Putamen (tissue), 1 donor: ENCODE results near the gene GRIN3A.

Experiments
- DNase-seq: peaks from one replicate; pipeline ENCODE4 v3.0.0-alpha.2; 2016; ENCODE audit warnings: low spot score

GRIN3A gene

DNA sequence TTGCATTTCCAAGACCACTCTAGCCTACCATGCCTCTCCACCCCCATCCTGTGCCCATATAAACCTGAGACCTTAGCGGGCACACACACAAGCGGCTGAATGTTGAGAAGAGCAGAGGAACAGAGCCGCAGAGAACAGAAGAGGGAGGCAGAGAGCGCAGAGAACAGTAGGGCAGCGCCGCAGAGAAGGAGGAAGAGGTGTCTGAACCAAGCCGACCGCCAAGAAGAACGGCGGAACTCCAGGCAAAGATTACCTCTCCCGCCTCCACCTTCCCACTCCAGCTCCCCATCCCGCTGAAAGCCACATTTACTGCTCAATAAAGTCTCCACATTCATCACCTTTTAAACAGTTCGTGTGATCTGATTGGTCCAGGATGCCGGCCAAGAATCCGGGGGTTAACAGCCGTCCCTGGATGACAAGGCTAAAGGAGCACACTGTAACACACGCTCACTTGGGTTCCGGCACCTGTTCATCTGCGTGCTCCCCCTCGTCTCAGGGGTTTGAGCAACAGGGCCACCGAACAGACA lies 33.2 kb downstream of the GRIN3A start:
- no peak for DNase-seq

DNA sequence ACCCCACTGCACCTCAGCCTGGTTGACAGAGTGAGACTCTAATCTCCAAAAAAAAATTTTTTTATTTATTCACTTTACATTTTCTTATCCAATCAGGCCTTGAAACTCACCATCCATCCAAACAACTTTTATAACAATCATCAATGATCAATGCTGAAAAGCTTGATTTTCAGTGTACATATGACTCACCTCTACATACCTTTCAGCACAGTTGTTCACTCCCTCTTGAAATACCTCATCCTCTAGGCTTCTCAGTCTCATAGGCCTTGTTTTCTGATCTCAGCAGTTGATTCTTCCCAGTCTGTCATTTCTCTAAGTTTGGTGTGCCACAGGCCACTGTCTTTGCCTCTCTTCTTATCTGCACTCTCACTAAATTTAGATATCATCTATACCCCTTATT lies 36.2 kb downstream of the GRIN3A start:
- DNase-seq, result no peak

DNA sequence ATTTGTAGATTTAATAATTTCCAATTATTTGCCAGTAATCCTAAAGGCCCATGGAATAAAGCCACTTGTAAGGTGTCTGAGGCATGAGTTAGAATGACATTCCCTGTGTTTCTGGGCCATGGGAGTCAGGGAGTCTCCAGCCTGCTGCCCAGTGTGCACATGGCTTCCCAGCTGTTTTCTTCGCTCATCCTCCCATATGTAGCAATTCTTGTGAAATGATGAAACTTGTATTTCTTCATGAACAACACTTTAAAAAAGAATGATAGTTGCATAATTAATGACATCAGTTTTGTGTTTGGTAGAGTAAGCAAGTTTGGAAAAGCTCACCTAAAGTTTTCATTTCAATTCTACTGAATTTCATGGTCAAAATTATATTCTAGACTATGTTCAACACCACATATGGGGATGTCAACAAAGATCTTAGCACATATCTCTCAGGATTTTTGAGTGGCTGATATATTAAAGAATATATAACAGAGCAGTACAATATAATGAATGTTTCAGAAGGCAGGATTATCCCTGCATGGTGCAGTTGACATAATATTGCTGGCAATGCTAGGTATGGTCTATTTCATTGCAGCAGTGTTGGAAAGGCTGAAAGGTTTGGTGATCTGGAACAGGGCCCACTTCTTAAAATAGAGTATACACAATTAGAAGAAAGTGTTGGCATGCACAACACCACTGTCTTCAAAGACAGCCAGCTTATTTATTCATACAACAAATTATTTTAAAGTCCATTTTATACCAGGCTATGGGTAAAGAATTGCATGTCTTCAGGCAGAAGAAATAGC lies 44.7 kb downstream of the GRIN3A start:
- no peak for DNase-seq

DNA sequence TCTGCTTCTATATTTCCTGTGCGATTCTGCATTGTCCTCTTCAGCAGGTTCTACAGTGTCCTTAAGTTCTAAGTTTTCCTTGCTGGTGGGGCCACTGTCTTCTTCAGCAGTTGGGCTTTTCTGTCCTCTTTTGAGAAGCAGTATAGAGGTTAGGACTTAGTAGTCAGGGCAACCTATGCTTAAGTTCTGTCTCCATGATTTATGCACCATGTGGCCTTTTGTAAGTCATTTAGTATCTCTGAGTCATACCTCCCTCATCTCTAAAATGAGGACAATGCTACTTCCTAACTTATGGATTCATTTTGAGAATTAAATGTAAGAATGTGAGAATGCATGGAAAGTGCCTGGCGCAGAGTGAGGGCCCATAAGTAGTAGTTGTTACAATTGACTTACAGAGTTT lies 46.8 kb downstream of the GRIN3A start:
- DNase-seq, result no peak

DNA sequence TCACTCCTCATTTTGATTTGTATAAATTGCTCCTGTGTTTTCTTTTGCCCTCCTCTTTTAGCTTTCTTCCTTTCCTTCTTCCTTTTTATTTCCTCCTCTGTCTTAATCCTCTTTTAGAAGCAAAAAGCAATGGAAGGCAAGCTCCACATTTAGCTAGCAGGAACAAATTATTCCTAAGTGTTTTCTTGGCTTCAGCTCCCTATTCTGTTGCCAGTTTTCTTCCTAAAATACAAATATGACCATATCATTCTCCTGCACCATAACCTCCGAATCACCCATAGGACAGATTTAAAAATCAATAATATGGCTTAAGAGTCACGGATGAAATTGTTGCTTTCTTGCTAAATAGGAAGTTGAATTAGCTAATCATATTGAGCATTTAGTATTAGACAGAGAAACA lies 49.4 kb downstream of the GRIN3A start:
- DNase-seq, result no peak

DNA sequence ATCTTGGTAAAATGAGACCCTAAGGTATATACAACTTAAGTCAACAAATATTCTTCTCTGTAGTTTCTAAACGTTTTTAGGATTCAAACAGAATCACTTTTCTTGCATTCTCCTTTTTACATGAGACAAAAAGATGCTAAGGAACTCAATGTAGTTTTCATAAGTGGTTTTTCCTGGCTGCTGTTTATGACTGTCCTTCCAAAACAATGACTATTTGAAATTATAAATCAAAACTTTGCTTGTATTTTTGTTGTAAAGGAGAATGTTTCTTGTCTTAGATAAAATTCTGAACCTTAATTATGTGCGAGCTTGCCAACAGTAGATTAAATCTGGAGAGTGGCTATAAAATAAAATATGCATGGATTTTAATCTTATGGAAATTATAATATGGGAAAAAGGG lies 53.8 kb downstream of the GRIN3A start:
- no peak for DNase-seq

DNA sequence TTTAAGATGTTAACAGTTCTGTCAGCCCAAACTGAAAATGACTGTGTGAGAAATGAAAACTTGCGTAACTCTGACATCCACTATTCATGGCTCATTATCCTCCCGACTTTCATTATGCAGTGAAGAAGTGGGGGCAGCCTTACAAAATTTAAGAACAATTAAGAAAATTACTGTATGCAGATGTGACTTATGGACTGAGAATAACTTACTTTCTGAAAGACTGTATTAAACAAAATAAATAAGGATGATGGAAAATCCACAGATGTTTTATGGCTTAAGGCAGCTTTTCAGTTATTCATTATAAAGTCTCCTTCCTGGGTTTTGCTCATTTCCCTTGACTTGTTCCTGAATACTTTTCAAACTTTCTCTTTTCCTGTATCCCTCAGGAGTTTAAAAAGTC lies 55.2 kb downstream of the GRIN3A start:
- DNase-seq, result peak; percentile 2

DNA sequence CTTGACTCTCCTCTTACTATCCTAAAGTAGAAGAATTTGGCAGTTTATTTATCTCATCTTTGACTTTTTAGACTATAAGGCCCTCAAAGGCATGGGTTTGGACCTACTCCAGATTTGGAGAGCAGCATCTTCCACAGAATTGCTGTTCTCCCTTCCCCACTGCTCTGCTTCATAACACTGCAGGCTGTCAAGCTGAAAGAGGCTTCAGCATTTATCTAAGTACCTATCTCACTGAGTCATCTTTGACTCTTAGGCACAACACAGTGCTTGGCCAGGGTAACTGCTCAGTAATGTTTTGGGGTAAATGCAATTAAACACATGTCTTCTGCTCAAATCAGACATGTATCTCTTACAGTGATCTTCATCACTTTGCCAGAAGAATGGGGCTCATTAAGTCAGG lies 60.6 kb downstream of the GRIN3A start:
- DNase-seq, result no peak

DNA sequence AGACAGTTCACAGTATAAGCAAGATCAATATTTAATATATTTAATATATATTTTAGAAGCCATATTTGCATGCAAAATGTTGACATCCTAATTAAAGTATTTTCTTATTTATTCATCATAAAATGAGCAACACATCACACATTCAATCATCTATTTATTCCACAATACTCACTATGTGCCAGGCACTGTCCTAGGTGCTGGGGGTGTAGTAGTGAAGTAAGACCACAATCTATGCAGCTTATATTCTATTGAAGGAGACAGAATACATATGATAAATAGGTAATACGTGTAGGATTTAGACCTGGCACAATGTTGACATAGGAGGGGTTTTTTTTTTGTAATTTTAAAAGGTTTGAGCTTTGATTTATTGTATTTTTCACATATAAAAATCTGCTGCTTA lies 63.1 kb downstream of the GRIN3A start:
- no peak for DNase-seq

DNA sequence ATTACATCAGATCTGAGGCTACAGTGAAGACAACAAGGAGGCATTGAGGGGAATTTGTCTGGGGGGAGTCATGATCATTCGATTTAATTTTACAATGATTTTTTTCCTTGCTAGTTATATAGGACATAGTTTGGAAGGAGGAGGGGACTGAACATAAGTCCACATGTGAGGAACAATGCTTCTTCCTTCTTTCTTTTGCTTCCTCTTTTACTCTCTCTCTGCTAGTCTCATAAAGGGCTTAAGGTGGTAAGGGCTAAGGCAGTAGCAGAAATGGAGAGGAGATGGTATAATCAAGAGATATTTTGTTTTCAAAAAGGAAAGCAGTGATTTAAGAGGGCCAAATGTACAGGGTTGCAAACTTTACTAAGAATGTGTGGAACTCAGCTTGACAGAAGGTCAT lies 64.3 kb downstream of the GRIN3A start:
- no peak for DNase-seq

DNA sequence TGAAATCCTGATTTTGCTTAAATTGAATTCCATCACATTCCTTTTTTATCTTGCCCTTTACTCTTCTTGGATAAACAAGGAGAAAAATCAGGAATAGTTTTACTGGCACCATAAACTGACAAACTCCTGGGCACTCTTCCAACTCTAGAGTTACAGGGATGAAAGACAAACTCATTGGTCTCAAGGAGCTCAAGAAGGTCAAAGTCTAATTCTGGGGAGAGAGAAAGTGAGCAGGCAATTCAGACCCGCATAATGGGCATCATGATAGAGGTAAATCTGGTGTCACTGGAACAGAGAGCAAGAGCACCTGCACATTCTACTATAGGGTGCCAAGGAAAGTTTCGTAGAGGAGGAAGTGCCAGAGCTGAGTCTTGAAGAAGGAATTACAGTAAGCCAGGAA lies 64.8 kb downstream of the GRIN3A start:
- no peak for DNase-seq

DNA sequence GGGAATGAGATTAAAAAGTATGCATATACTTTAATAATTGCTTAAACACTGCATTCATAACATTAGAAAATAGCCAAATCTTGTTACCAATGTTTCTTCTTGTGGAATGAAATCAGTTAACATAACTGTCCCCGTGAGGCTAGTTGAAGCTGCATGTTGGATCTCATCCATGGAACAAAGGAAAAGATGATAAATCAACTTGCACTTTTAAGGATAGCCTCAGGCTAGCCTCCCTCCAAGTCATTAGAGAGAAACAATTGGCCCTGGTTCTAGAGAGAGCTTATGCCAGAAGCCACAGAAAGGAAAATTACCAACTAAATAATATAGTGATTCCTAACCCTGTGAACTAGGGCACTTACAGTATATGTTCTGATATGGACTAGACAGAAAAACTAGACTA lies 66.9 kb downstream of the GRIN3A start:
- no peak for DNase-seq

DNA sequence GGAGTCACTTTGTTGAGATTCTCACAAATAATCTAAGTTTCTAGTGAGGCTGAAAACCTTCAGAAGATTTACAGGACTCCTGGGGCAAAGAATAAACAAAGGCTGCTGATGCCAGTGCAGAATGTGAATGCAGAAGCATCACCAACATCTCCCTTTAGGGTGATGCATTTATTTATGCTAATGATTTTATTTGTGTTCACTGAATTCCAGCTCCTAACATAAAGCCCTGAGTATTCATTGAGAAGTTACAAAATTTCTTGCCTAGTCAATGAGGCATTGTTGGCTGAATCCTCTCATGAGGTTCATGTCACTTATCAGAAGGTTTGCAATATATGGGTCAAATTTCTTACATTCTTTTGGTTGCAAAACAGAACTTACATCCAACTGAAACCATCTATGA lies 70.0 kb downstream of the GRIN3A start:
- no peak for DNase-seq

DNA sequence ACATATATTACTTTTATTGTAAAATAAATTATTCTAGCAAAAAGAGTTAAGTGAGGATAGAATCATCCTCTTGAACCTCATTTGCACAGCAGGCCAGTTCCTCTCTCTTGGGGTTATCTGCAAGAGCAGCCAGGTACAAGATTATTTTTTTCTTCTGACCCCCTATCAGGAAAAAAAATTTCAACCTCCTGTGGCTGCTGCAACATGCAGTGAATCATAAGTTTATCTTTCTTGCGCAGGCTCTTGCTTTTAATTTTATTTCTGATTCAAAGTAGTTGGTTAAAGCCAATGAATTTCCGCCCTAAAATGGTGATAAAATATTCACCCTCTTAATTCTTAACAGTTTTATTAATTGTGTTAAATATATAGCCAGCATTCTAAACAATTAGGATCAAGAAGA lies 74.0 kb downstream of the GRIN3A start:
- DNase-seq, result no peak

DNA sequence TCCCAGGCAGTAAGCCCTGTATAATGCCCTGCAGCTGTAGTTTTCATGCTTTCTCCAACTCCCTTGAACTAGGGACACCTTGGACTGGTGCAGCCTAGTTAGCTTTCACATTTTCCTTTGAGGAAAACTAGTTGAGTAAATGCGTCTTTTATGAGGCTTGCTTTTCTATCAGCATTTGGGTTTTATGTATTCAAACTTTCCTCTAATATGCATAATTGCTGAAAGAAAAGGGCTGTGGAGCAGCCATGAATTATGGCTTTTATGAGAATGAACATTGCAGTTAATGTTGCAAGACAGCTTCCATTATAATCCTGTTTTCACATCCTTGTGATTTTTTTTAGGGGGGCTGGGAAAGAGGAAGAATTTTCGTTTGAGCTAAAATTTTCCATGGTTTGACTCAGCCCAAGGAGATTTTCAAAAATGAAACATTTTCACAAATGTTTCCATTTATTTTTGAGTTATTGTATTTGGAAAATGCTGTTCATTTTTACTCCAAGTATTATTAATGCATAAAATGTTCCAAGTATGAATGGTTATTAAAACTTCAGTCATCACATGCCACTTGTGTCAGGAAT lies 85.8 kb downstream of the GRIN3A start:
- no peak for DNase-seq

DNA sequence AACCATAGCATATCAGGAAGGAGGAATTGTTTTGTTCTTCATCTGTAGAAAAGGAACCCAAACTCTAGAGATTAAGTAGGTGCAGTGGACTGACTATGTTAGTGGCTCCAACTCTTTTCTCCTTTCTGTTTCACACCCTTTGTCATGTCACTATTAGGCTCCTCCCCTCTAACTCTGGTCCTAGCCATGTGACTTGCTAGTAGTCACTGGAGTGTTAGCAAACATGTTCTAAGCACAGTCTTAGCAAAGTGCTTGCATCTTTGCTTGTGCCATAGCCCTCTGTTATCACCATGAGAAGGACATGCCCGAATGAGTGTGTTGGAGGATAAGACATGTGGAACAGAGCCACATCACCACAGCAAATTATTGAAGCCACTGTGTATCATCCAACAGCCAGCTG lies 88.3 kb downstream of the GRIN3A start:
- no peak for DNase-seq

DNA sequence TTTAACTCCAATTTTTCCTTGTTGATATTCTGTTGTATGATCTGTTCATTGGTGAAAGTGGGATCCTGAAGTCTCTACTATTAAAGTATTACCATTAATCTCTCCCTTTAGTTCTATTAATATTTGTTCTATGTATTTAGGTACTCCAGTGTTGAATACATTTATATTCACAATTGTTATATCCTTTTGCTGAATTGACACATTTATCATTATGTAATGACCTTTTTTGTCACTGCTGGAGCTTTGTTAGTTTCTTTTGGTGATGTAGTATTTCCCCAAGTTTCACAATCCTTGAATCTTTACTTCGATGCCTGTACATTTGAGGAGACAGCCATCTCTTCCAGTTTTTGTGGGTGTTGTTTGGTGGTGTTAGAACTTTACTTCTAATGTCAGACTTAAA lies 90.0 kb downstream of the GRIN3A start:
- DNase-seq, result no peak

DNA sequence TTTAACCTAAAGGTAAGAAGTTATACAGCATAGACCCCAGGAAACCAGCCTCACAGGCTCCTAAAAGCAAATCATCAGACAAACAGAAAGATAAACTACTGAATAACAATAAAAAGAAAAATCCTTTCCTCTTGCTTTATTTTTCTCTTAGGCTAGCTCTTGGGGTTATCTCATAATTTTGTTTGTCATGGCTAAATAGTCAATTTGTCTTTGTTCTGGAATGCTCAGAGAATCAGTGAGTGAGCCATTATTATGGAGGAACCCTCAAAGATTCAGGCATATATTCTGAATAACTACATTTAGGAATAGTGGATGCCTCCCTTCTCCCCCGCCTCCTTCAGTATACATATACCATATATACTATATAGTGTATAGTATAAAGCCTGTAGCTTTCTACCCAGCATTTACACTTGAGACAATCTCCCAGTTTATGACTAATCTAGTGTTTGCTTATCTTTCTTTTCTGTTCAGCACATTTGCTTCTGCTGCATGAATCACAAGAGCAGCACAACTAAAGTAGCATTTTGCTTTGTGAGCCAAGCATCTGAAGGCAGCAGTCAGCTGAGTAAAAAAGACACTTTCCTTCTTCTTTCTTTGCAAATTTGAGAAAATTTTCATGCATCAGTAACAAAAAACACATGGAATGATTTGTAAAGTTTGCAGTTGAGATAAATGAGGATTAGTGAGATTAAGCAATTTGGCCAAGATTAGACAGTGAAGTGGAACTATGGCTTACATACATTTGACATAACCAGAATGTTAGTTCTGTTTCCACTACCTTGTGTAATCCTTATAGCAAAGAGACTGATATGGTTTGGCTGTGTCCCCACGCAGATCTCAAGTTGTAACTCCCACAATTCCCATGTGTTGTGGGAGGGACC lies 98.4 kb downstream of the GRIN3A start:
- no peak for DNase-seq

DNA sequence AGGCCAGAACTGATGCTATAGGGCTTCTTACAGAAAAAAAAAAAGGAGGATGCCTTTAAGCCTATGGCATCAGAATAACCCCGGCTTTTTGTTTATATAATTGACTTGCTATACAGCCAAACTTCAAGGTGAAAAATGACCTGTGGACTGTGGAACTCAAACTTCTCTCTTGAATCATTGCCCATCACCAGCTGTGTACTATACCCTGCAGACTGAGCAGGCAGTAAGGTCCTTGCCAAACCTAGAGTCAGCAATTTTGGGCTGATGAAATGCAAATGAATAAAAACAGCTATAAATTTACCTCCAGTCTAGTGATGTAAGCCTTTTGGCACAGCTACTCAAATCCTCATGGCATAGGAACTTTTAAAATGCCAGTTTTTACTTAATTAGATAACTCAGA lies 99.1 kb downstream of the GRIN3A start:
- no peak for DNase-seq

DNA sequence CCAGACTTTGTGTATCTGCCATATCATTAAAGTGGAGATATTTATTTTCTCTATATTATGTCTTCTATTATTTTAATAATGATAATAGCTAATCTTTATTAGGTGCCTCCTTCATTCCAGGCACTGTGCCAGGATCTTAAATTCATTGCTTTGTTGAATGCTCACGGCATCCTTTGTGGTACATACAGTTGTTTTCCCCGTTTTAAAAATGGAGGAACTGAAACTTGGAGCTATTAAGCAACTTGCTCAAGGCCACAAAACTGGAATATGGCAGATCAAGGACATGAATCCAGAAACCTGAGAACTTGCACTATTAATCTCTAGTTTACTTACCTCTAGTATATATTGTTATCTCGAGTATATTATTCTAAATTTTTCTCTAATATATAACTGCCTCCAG lies 102.2 kb downstream of the GRIN3A start:
- no peak for DNase-seq

DNA sequence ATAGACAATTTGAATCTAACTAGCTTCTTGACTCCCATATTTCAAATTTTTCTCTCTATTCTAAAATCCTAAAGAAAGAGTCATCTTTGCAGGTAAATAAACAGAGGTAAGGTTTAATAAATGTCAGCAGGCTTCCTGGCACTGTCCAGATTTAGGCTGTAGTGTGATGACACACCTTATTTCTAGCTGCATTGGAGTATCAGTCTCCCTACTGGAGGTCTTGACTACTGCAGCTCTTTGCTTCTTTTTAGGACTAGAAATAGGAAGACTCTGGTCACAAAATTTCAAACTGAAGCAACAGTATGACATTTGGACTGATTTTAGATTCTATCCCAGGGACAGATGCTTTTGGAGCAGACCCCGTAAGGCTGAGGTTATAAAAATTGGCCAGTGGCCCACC lies 103.0 kb downstream of the GRIN3A start:
- DNase-seq, result no peak

DNA sequence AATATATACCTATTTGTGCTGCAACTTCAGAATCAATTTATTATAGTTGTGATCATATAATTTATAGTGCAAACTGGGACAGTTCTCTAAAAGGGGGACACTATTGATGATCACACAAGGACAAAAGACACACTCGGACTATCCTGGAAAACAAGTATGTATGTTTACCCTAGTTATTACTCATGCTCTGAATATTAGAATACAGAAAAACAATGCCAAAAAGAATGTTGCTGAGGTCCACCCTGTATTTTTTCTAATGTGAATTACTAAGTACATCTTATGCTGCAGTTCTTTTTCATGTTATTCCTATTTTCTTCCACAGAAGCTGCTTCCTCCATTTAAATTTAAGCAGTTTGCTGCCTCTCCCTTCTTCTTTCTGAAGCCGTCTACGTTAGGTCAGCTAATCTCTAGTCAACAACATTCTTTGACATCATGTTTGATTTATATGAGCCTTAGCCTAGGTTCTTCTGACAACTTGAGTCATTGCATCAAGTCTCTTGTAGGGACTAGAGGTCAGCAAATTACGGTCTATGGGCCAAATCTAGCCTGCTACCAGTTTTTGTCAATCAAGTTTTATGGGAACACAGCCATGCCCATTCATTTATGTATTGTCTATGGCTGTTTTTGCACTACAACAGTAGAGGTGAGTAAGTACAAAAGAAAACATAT lies 103.6 kb downstream of the GRIN3A start:
- no peak for DNase-seq
